Stimulated activated CD4-positive, alpha-beta T cell treated with anti-CD3 and anti-CD28 coated beads, Interleukin-12 subunit alpha, Interleukin-12 subunit beta, amount 100 ng/mL, for 48 hours (primary cell): ENCODE measurements around the gene SURF6.
"Not testable (repeated sequence)": the region's sequence is repeated elsewhere in the genome, so short reads cannot be mapped to it uniquely, and the experiment has no call there.

ENCODE experiments used
- DNase-seq, 3 donors: peaks; one replicate each; pipeline ENCODE4 v3.0.0-alpha.2; 2020; ENCODE audit warnings: low read depth in 2 of 3, low spot score in 1 of 3

The SURF6 gene

GRCh38 chr9:133299996-133300395 lies 36.0 kb downstream of the SURF6 start:
- DNase-seq, result not testable (repeated sequence)

GRCh38 chr9:133294257-133294656 lies 41.7 kb downstream of the SURF6 start:
- DNase-seq, result no peak

DNA sequence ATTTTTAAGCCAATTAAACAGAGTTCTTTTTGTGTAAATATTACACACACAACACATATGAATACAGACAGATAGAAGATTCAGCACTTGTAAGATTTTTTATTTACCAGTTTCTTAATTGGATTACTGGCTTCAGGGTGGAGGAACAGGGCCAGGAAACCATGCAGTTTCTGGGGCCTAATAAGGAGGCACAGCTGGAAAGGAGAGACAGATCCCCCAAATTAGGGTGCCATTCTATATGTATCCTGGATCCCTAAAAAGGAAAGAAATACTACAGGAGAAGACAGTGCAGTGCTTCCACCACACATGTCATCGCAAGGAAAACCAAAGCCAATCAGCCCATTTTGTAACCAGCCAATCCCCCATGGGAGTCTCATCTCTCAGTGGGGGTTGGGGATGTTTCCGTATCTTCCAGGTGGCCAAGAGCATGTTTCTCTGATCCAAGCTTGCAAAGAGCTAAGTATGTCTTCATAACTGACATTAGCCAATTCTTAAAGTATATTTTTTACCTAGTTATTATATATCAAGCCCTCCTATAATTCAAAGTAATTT lies 45.2 kb downstream of the SURF6 start:
- no peak for DNase-seq

GRCh38 chr9:133286523-133286922 lies 49.5 kb downstream of the SURF6 start:
- no peak for DNase-seq

GRCh38 chr9:133285252-133285775 lies 50.7 kb downstream of the SURF6 start:
- DNase-seq, result no peak

GRCh38 chr9:133284362-133284761 lies 51.6 kb downstream of the SURF6 start:
- DNase-seq, result no peak

DNA sequence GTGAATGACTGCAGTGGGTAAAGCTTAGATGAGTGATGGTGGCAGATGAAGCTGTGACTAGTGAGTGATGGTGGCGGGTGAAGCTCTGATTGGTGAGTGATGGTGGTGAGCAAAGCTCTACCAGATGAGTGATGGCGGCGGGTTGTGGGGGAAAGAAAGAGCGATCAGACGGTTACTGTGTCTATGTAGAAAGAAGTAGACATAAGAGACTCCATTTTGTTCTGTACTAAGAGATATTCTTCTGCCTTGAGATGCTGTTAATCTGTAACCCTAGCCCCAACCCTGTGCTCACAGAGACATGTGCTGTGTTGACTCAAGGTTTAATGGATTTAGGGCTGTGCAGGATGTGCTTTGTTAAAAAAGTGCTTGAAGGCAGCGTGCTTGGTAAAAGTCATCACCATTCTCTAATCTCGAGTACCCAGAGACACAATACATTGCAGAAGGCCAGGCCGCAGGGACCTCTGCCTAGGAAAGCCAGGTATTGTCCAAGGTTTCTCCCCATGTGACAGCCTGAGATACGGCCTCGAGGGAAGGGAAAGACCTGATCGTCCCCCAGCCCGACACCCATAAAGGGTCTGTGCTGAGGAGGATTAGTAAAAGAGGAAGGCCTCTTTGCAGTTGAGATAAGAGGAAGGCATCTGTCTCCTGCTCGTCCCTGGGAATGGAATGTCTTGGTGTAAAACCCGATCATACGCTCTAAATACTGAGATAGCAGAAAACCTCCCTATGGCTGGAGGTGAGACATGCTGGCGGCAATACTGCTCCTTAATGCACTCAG lies 52.5 kb downstream of the SURF6 start:
- not testable (repeated sequence) for DNase-seq

- DNase-seq, result no peak
Measured at GRCh38 chr9:133282464-133283238, 53.3 kb downstream of the SURF6 start.

DNA sequence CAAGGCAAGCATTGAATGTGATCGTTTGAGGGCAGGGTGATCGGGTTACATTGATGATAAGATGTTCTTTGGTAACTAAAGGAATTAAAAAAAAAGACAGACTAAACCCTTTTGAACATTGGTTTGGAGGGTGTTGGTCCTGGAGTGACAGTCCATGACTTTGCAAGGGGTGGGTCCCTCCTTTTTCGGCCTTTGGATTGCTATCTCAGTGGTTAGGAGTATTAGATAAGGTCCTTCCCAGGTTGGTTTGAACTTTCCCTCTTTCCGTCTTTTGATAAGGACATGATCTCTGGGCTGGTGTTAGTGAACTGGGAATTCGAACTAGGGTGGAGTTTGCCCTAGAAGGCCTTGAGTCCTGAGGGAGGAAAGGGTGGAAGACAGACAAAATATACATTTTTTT lies 55.6 kb downstream of the SURF6 start:
- no peak for DNase-seq
